Measurements from ENCODE around the gene PFKFB3. TPM values are rescaled to one million over a fixed set of nuclear protein-coding genes. Genes with fewer than 3 reads are reported as not detected.

The PFKFB3 gene
- total RNA-seq, 1 donor from 2014 or later, result 28.1 TPM

GRCh38 chr10:6213908-6214307, 11.2 kb downstream of the PFKFB3 start:
- DNase-seq (ENCODE audit: missing footprints) (no peak), ATAC-seq (no peak)
- intact Hi-C loops (cut with DNase I), result no loop called here

GRCh38 chr10:6214612-6215011, 11.9 kb downstream of the PFKFB3 start:
- intact Hi-C loops (cut with DNase I), result no loop called here
- DNase-seq (ENCODE audit: missing footprints) (no peak), ATAC-seq (no peak)

- intact Hi-C loops (cut with DNase I), result no loop called here
- no peak for ATAC-seq
- DNase-seq (ENCODE audit: missing footprints), result no peak
Observed at GRCh38 chr10:6215241-6215640, 12.5 kb downstream of the PFKFB3 start.

GRCh38 chr10:6215683-6216484, 13.2 kb downstream of the PFKFB3 start:
- ATAC-seq (no peak), DNase-seq (ENCODE audit: missing footprints) (no peak)
- intact Hi-C loops (cut with DNase I), result no loop called here

- ATAC-seq (no peak), DNase-seq (ENCODE audit: missing footprints) (no peak)
- intact Hi-C loops (cut with DNase I), result no loop called here
Observed at GRCh38 chr10:6216916-6217315, 14.2 kb downstream of the PFKFB3 start.

- ATAC-seq (no peak), DNase-seq (ENCODE audit: missing footprints) (no peak)
- intact Hi-C loops (cut with DNase I), result no loop called here
Observed at GRCh38 chr10:6217611-6218010, 14.9 kb downstream of the PFKFB3 start.

- ATAC-seq, result no peak
- intact Hi-C loops (cut with DNase I), result no loop called here
- no peak for DNase-seq (ENCODE audit: missing footprints)
Observed at GRCh38 chr10:6218692-6219493, 16.2 kb downstream of the PFKFB3 start.

- no peak for DNase-seq (ENCODE audit: missing footprints)
- no peak for ATAC-seq
- intact Hi-C loops (cut with DNase I), result no loop called here
Observed at GRCh38 chr10:6219494-6219836, 16.7 kb downstream of the PFKFB3 start.

GRCh38 chr10:6220418-6221191, 17.9 kb downstream of the PFKFB3 start:
- ATAC-seq, result no peak
- intact Hi-C loops (cut with DNase I), result no loop called here
- DNase-seq (ENCODE audit: missing footprints), result no peak

GRCh38 chr10:6221192-6221940, 18.6 kb downstream of the PFKFB3 start:
- ATAC-seq (no peak), DNase-seq (ENCODE audit: missing footprints) (no peak)
- intact Hi-C loops (cut with DNase I), result no loop called here

GRCh38 chr10:6221971-6222751, 19.4 kb downstream of the PFKFB3 start:
- no peak for DNase-seq (ENCODE audit: missing footprints)
- no peak for ATAC-seq
- intact Hi-C loops (cut with DNase I), result no loop called here

- no peak for ATAC-seq
- intact Hi-C loops (cut with DNase I), result no loop called here
- no peak for DNase-seq (ENCODE audit: missing footprints)
Observed at GRCh38 chr10:6222755-6223154, 20.0 kb downstream of the PFKFB3 start.

GRCh38 chr10:6223981-6224380, 21.2 kb downstream of the PFKFB3 start:
- intact Hi-C loops (cut with DNase I), result no loop called here
- ATAC-seq, result no peak
- no peak for DNase-seq (ENCODE audit: missing footprints)

- no peak for DNase-seq (ENCODE audit: missing footprints)
- ATAC-seq, result no peak
- intact Hi-C loops (cut with DNase I), result no loop called here
Observed at GRCh38 chr10:6224781-6225180, 22.0 kb downstream of the PFKFB3 start.

GRCh38 chr10:6225263-6225814, 22.6 kb downstream of the PFKFB3 start:
- intact Hi-C loops (cut with DNase I), result no loop called here
- DNase-seq (ENCODE audit: missing footprints) (no peak), ATAC-seq (no peak)

- DNase-seq (ENCODE audit: missing footprints), result no peak
- intact Hi-C loops (cut with DNase I), result no loop called here
Observed at GRCh38 chr10:6226216-6226615, 23.5 kb downstream of the PFKFB3 start.

GRCh38 chr10:6227346-6227745, 24.6 kb downstream of the PFKFB3 start:
- intact Hi-C loops (cut with DNase I), result no loop called here
- no peak for DNase-seq (ENCODE audit: missing footprints)
- ATAC-seq, result no peak

More at GRCh38 chr10:6226216-6226615, 23.5 kb downstream of the PFKFB3 start:
- ATAC-seq, result no peak

GRCh38 chr10:6228010-6228511, 25.3 kb downstream of the PFKFB3 start:
- DNase-seq (ENCODE audit: missing footprints) (no peak), ATAC-seq (no peak)
- intact Hi-C loops (cut with DNase I), result no loop called here

Measured in Right ventricle myocardium inferior (tissue), 1 donor.